GM18873 (cell line): Measurements from ENCODE around the gene CAD.
"Not testable (repeated sequence)": the region's sequence is repeated elsewhere in the genome, so short reads cannot be mapped to it uniquely, and the experiment has no call there.

Experiments
- ATAC-seq: cut with Tn5 transposase; IDR thresholded peaks from one replicate; pipeline ENCODE4 v1.9.1; 2021; ENCODE audit warnings: mild to moderate bottlenecking, moderate library complexity, moderate number of reproducible peaks; ENCODE audit not compliant: unreplicated experiment, low FRiP score

The CAD gene

GRCh38 chr2:27198068-27198467 lies 19.1 kb upstream of the CAD start:
- not testable (repeated sequence) for ATAC-seq

- no peak for ATAC-seq
These were observed 18.5 kb upstream of the CAD start for GRCh38 chr2:27198627-27199026.

- ATAC-seq: no peak
These were observed 17.9 kb upstream of the CAD start for GRCh38 chr2:27199241-27199640.

DNA sequence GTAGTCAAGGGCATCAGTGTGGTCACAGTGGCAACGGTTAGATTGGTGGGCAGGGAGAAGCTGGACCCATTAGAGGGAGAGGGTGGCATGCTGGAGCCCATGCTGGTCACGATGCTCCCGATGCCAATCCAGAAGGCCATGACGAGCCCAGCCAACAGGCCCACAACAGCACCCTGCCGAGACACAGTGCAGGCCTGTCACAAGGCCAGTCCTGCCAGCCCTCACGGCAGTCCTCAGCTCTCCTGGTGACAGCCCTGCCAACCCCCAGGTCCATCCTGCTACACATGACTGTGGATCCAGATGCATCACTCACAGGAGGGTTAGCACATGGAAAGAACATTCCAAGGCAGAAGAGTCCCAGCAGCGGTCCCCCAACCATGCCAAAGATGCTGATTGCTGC lies 15.5 kb upstream of the CAD start:
- no peak for ATAC-seq

DNA sequence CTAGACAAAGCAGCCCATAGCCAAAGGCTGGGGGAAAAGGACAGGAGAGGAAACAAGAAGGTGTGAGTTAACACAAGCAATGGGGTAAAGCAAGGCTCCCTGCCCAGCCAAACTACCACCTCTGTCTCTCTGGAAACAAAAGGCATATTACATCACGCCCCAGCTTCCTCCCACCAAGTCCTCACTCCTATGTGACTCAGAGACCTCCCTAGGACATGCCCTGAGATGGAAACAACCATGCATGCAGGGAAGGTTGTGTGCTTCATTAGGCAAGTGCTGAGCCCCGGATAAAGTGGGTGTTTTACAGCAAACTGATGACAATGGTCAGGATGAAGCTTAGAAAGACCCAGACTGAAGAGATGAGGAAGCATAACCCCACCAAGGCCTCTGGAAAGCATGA lies 14.3 kb upstream of the CAD start:
- no peak for ATAC-seq

GRCh38 chr2:27203741-27204140 lies 13.4 kb upstream of the CAD start:
- no peak for ATAC-seq

- no peak for ATAC-seq
These were observed 12.6 kb upstream of the CAD start for GRCh38 chr2:27204566-27204965.

DNA sequence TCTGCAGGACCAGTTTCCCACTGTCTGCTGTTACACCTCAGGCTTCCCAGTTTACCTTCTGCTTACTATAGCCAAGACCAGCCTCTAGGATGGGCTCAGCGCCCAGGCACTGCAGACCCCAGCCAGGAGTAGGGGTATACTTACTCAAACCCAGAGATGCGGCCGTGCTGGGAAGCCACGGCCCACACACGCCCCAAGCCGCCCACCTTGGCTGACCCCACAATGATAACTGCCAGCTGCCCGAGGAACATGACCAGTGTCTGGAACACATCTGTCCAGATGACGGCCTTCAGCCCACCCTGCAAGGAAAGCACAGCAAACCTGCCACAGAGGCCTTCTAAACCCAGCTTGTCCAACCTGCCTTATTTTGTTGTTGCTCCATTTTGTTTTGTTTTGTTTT lies 12.0 kb upstream of the CAD start:
- no peak for ATAC-seq

- ATAC-seq: no peak
These were observed 10.8 kb upstream of the CAD start for GRCh38 chr2:27206346-27206745.

- ATAC-seq: no peak
These were observed 8.6 kb upstream of the CAD start for GRCh38 chr2:27208486-27209050.

GRCh38 chr2:27209621-27210401 lies 7.4 kb upstream of the CAD start:
- no peak for ATAC-seq

DNA sequence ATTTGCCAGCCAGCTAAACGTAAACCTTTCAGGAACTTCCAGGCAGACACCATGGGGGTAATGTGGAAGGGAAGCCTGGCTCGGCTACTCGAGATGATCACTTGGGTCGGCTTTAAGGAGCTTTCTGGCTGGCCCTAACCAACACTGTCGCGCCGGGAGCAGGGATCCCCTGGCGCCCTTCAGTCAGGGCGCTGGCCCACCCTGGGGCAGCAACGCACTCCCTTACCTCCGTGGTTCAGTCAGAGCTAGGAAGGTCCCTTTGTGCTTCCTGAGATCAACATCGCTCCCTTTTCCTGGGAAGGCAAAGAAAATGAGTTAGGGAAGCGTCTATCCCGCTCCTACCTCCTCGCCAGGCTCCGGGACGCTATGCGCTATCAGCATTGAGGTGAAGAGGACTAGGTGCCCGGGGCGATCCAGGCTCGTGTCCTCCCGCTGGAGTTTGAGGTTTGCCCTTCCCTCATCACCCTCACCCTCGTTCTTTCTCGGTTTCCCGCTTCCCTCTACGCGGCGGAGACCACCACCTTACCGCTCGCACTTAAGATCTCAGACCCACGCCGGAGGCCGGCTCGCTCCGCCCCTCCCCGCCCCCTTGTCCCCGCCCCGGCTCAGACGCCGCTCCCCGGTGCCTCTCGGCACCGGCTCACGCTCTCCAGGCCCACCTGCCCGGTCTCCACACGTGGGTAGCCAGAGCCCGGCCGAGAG lies 5.8 kb upstream of the CAD start:
- peak; percentile 11 for ATAC-seq

- peak; percentile 53 for ATAC-seq
These were observed 5.1 kb upstream of the CAD start, which contains the start of the genes ATRAID and SLC5A6 for GRCh38 chr2:27211943-27212625. TSS of gene ATRAID (plus strand) at chr2:27212041. CDS start at chr2:27212369, 328 bp downstream. TSS of gene SLC5A6 (minus strand) at chr2:27212268. CDS start at chr2:27207650, 4,618 bp downstream.

DNA sequence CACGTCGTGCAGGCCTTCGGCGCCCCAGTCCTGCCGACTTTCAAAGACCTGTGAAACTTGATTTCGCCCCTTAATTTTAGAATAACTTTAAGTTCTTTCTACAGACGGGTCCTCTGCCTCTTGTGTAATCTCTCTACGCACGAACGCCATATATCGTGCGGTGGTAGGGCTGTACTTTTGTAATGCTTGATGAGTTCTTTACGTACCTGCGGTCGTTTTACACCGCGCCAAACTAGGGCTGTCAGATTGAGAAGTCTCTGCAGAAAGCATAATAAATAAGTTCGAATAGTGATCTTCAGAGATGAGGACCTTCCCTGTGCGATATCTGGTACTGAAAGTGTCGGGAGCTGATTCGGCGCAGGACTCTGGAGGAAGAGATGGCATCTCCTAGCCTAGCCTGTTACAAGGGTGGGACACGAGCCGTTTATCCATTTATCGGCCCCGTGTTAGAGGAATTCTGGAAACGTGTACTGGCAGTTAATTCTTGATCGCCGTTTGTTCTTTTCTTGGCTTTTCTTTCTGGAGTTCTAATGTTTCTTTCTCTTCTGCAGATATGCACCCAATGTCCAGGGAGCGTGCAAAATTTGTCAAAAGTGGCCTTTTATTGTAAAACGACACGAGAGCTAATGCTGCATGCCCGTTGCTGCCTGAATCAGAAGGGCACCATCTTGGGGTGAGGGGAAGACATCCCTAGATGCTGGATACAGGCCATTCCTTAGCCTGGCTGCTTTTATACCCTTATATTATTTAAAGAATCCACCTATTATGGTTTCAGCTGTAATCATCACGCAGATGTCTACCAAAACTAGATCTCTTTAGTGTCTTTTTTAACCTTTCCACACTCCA lies 4.3 kb upstream of the CAD start:
- ATAC-seq: no peak

DNA sequence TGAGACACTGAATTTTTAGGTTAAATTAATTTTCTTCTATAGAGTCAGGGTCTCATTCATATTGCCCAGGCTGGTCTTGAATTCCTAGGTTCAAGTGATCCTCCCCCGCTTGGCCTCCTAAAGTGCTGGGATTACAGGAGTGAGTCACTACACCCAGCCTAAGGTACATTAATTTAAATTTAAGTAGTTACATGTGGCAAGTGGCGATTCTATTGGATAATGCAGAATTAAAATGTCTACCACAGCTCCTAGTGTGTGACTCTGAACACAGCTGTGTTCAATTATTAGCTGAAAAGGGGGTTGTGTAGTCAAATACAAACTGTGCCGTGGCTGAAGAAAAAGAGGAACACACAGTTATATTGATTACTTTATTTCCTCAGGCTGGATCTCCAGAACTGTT lies 2.2 kb upstream of the CAD start:
- ATAC-seq: no peak

- ATAC-seq: no peak
These were observed 592 bp upstream of the CAD start for GRCh38 chr2:27216416-27217137.

GRCh38 chr2:27218614-27219013 lies 1.4 kb downstream of the CAD start:
- ATAC-seq: no peak

- no peak for ATAC-seq
These were observed 1.9 kb downstream of the CAD start for GRCh38 chr2:27219091-27219490.

DNA sequence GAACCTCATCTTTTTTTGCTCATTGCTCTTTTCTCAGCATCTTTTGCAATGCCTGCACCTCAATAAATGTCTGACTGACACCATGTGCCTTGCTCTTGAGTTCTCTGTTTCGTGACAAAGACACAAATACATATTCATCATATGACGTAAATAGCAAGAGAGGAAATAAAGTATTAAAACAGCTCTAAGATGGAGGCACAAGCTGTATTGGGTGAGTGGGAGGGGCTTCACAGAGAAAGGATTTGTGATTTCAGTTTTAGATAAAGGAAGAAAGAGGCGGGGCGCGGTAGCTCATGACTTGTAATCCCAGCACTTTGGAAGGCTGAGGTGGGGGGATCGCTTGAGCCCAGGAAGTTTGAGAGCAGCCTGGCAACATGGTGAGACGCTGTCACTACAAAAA lies 2.9 kb downstream of the CAD start:
- no peak for ATAC-seq
